Esophagus mucosa (tissue), 1 donor: ENCODE results near the gene ATP8B1. TPM values are rescaled to one million over a fixed set of nuclear protein-coding genes. Genes with fewer than 3 reads are reported as not detected.
"Not testable (repeated sequence)": the region's sequence is repeated elsewhere in the genome, so short reads cannot be mapped to it uniquely, and the experiment has no call there.

Experiments used
- ATAC-seq: fragments of 200-7000 bp; cut with Tn5 transposase; one replicate; pipeline ENCODE4 v1.9.1; 2020
- total RNA-seq: library from RNA; stranded (reverse); gene quantifications from one replicate; pipeline ENCODE4 v1.2.4, GENCODE V29; 2023
- donor health status: DM: yes; HTN: yes; CAD: no.

Gene ATP8B1
- total RNA-seq: 37.7 TPM

GRCh38 chr18:57803103-57803969, at the start of gene ATP8B1:
Gene ATP8B1 (minus strand): TSS chr18:57803315. CDS start chr18:57731807, 71,508 bp downstream.
- ATAC-seq: peak; percentile 93

GRCh38 chr18:57850063-57850462, 46.9 kb upstream of the ATP8B1 start:
- no peak for ATAC-seq

GRCh38 chr18:57848374-57848773, 45.3 kb upstream of the ATP8B1 start:
- not testable (repeated sequence) for ATAC-seq

- ATAC-seq: not testable (repeated sequence)
Observed at GRCh38 chr18:57847431-57847830, 44.3 kb upstream of the ATP8B1 start.

GRCh38 chr18:57846258-57846657, 43.1 kb upstream of the ATP8B1 start:
- no peak for ATAC-seq

- ATAC-seq: no peak
Observed at GRCh38 chr18:57845605-57846074, 42.5 kb upstream of the ATP8B1 start.

- ATAC-seq: no peak
Observed at GRCh38 chr18:57844319-57844718, 41.2 kb upstream of the ATP8B1 start.

GRCh38 chr18:57843386-57843785, 40.3 kb upstream of the ATP8B1 start:
- no peak for ATAC-seq

GRCh38 chr18:57841568-57841967, 38.5 kb upstream of the ATP8B1 start:
- ATAC-seq: no peak

GRCh38 chr18:57839942-57840381, 36.8 kb upstream of the ATP8B1 start:
- ATAC-seq: peak; percentile 67

- ATAC-seq: peak; percentile 62
Observed at GRCh38 chr18:57837917-57838548, 34.9 kb upstream of the ATP8B1 start.

- no peak for ATAC-seq
Observed at GRCh38 chr18:57836557-57836956, 33.4 kb upstream of the ATP8B1 start.

GRCh38 chr18:57835904-57836303, 32.8 kb upstream of the ATP8B1 start:
- ATAC-seq: no peak

GRCh38 chr18:57834616-57835015, 31.5 kb upstream of the ATP8B1 start:
- no peak for ATAC-seq

- ATAC-seq: peak; percentile 68
Observed at GRCh38 chr18:57833441-57834101, 30.5 kb upstream of the ATP8B1 start.

GRCh38 chr18:57832730-57833129, 29.6 kb upstream of the ATP8B1 start:
- ATAC-seq: no peak

GRCh38 chr18:57831597-57832377, 28.7 kb upstream of the ATP8B1 start:
- ATAC-seq: no peak

- ATAC-seq: no peak
Observed at GRCh38 chr18:57827646-57828045, 24.5 kb upstream of the ATP8B1 start.

GRCh38 chr18:57826252-57826651, 23.1 kb upstream of the ATP8B1 start:
- ATAC-seq: no peak

- not testable (repeated sequence) for ATAC-seq
Observed at GRCh38 chr18:57820583-57820982, 17.5 kb upstream of the ATP8B1 start.

GRCh38 chr18:57819671-57820460, 16.8 kb upstream of the ATP8B1 start:
- peak; percentile 84 for ATAC-seq
